K562 (cell line): ENCODE results near the gene NRM. TPM values are rescaled to one million over a fixed set of nuclear protein-coding genes. Genes with fewer than 3 reads are reported as not detected.

Source experiments
- DLX4 ChIP-seq: fragments of 250-450 bp; sonication (Bioruptor Pico); IDR thresholded peaks from 2 replicates; pipeline ENCODE4 v1.6.1; 2021; ENCODE audit warnings: mild to moderate bottlenecking
- ETV1 ChIP-seq: fragments of 450-650 bp; conservative IDR thresholded peaks from 2 replicates; pipeline ENCODE4 v1.6.1; 2016; ENCODE audit warnings: missing genetic modification characterization, control low read depth, low read depth, missing compliant biosample characterization
- FIP1L1 ChIP-seq: fragments of 200-400 bp; formaldehyde crosslinking; IDR thresholded peaks from 2 replicates; pipeline ENCODE4 v1.6.1; 2018; ENCODE audit warnings: mild to moderate bottlenecking, low read depth, low read length; ENCODE audit not compliant: poor library complexity, severe bottlenecking
- GABPA ChIP-seq: fragments of 200-800 bp; sonication (Bioruptor generic); conservative IDR thresholded peaks from 2 replicates; pipeline ENCODE4 v1.6.1; 2016; ENCODE audit warnings: low read depth, missing genetic modification characterization, missing compliant biosample characterization
- JUND ChIP-seq, 2 experiments: IDR thresholded peaks; 2 replicates in 1 of 2; 3 replicates in 1 of 2; pipeline ENCODE4 v1.6.1; 2011; ENCODE audit warnings: borderline replicate concordance in 2 of 2, low read depth in 2 of 2, low read length in 2 of 2, improper control_type of control experiment in 1 of 2, missing biosample characterization in 1 of 2, missing genetic modification characterization in 1 of 2, missing genetic modification reagents in 1 of 2
- NCOA6 ChIP-seq: fragments of 450-650 bp; IDR thresholded peaks from 2 replicates; pipeline ENCODE4 v1.6.1; 2017; ENCODE audit warnings: mild to moderate bottlenecking
- NFRKB ChIP-seq: fragments of 450-650 bp; IDR thresholded peaks from 2 replicates; pipeline ENCODE4 v1.6.1; 2016; ENCODE audit warnings: low read depth
- OTX1 ChIP-seq: fragments of 450-650 bp; formaldehyde crosslinking; IDR thresholded peaks from 2 replicates; pipeline ENCODE4 v1.4.0; 2022; ENCODE audit warnings: mild to moderate bottlenecking
- PHF8 ChIP-seq: fragments of 200-600 bp; sonication (generic); IDR thresholded peaks from 2 replicates; pipeline ENCODE4 v1.6.1; 2012; ENCODE audit warnings: mixed run types, mild to moderate bottlenecking, inconsistent platforms, low read length, moderate library complexity, borderline replicate concordance
- RBBP5 ChIP-seq: fragments of 200-600 bp; sonication (generic); IDR thresholded peaks from 2 replicates; pipeline ENCODE4 v1.6.1; 2012; ENCODE audit warnings: borderline replicate concordance, mild to moderate bottlenecking, low read length, control low read depth, inconsistent platforms; ENCODE audit not compliant: insufficient read depth, poor library complexity, severe bottlenecking
- RBM22 ChIP-seq: fragments of 200-400 bp; formaldehyde crosslinking; IDR thresholded peaks from 2 replicates; pipeline ENCODE4 v1.6.1; 2018; ENCODE audit warnings: low read length, low read depth; ENCODE audit not compliant: poor library complexity, severe bottlenecking
- SAFB ChIP-seq: fragments of 200-400 bp; formaldehyde crosslinking; IDR thresholded peaks from 2 replicates; pipeline ENCODE4 v1.6.1; 2017; ENCODE audit warnings: low read depth, low read length, borderline replicate concordance
- SAP30 ChIP-seq: fragments of 200-600 bp; sonication (generic); IDR thresholded peaks from 2 replicates; pipeline ENCODE4 v1.6.1; 2012; ENCODE audit warnings: borderline replicate concordance, low read depth, mild to moderate bottlenecking, moderate library complexity, low read length, control low read depth, inconsistent platforms; ENCODE audit not compliant: insufficient read depth, poor library complexity, severe bottlenecking
- SMARCC2 ChIP-seq: fragments of 450-650 bp; IDR thresholded peaks from 2 replicates; pipeline ENCODE4 v1.6.1; 2017; ENCODE audit warnings: antibody characterized with exemption, moderate library complexity, mild to moderate bottlenecking, low read depth
- SRF ChIP-seq, 2 experiments: fragments of 250-450, 450-650 bp in 1 of 2; sonication (Bioruptor Pico) in 1 of 2; sonication (generic) in 1 of 2; formaldehyde crosslinking; IDR thresholded peaks; 2 replicates each; pipeline versions ENCODE4 v1.5.0 to v1.5.1; 2020 to 2022; ENCODE audit warnings: mild to moderate bottlenecking in 1 of 2, missing genetic modification reagents in 1 of 2
- XRCC3 ChIP-seq: fragments of 450-650 bp; IDR thresholded peaks from 2 replicates; pipeline ENCODE4 v1.6.1; 2017; ENCODE audit warnings: mild to moderate bottlenecking, moderate library complexity
- ZNF217 ChIP-seq: sonication (generic); formaldehyde crosslinking; IDR thresholded peaks from 2 replicates; pipeline ENCODE4 v1.8.0; 2022; ENCODE audit warnings: mild to moderate bottlenecking, missing genetic modification reagents
- ZNF274 ChIP-seq: IDR thresholded peaks from 2 replicates; pipeline ENCODE4 v1.6.1; 2011; ENCODE audit warnings: low read depth, mild to moderate bottlenecking, low read length, moderate library complexity, borderline replicate concordance
- ZNF668 ChIP-seq: fragments of 250-450 bp; sonication (Bioruptor Pico); IDR thresholded peaks from 2 replicates; pipeline ENCODE4 v1.8.0; 2022; ENCODE audit warnings: mild to moderate bottlenecking, inconsistent platforms
- polyA plus RNA-seq, 8 experiments: library from polyadenylated mRNA; depleted of rRNA in 4 of 8; stranded (reverse) in 5 of 8; unstranded in 3 of 8; fragments of >200 nt; fragmentation: Nextera tagmentation in 2 of 8; fragmentation: Illumina TruSeq in 1 of 8; extraction: Ambion mirVana in 2 of 8; extraction: Trizol in 1 of 8; gene quantifications; 2 replicates each; pipeline versions ENCODE4 v1.2.1 to v1.2.3, GENCODE V29; 2011 to 2014; ENCODE audit warnings: inconsistent platforms in 1 of 8, missing spikeins in 1 of 8
- total RNA-seq, 7 experiments: library from RNA; depleted of rRNA in 6 of 7; stranded (reverse); fragments of >200 nt in 6 of 7; fragmentation: Illumina TruSeq in 2 of 7; extraction: Trizol in 2 of 7; gene quantifications; 2 replicates each; pipeline versions ENCODE4 v1.2.1 to v1.2.3, GENCODE V29; 2011 to 2021; ENCODE audit warnings: low replicate concordance in 1 of 7
- TF ChIP-seq, protein P1 (sequence below): fragments of 250-450 bp; sonication (Bioruptor Pico); IDR thresholded peaks from 2 replicates; pipeline ENCODE4 v1.8.0; 2021; ENCODE audit warnings: mild to moderate bottlenecking, moderate library complexity
- TF ChIP-seq, protein P2 (sequence below), 2 experiments: fragments of 450-650 bp in 1 of 2; IDR thresholded peaks; 2 replicates each; pipeline ENCODE4 v1.6.1; 2011 to 2017; ENCODE audit warnings: low read depth in 2 of 2, antibody characterized with exemption in 1 of 2, borderline replicate concordance in 1 of 2, low read length in 1 of 2, mild to moderate bottlenecking in 1 of 2, mixed read lengths in 1 of 2; ENCODE audit not compliant: control insufficient read depth in 1 of 2

The NRM gene
- total and polyA plus RNA-seq, 9 of the 15 experiments (the other 6 are each of a cell fraction or from before 2014, with no cell fraction given) = 9.7 to 58.2 (median 18.1) TPM

- TF ChIP-seq SMARCC2 = no peak
- peak; percentile 52 for TF ChIP-seq RBBP5
- no peak for TF ChIP-seq ZNF274
- TF ChIP-seq DLX4 = no peak
- no peak for TF ChIP-seq XRCC3
- TF ChIP-seq NFRKB = 0 out of 2 replicates have a peak, but pooled peaks have one; percentile 54
- TF ChIP-seq PHF8 = peak; percentile 56; the same call in 1 of the 2 replicates
- TF ChIP-seq NCOA6 = no peak
- peak; percentile 70 for TF ChIP-seq ETV1 (tag)
- TF ChIP-seq, protein P1, sequence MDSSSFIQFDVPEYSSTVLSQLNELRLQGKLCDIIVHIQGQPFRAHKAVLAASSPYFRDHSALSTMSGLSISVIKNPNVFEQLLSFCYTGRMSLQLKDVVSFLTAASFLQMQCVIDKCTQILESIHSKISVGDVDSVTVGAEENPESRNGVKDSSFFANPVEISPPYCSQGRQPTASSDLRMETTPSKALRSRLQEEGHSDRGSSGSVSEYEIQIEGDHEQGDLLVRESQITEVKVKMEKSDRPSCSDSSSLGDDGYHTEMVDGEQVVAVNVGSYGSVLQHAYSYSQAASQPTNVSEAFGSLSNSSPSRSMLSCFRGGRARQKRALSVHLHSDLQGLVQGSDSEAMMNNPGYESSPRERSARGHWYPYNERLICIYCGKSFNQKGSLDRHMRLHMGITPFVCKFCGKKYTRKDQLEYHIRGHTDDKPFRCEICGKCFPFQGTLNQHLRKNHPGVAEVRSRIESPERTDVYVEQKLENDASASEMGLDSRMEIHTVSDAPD = no peak
- TF ChIP-seq ZNF668 (CRISPR knock-in tag) = no peak
- no peak for TF ChIP-seq SAFB
- TF ChIP-seq JUND (IDR thresholded peaks at IDR 0.05; ENCODE audit: borderline replicate concordance, low read depth, low read length) = peak; percentile 16; the same call in 1 of the 2 replicates
- TF ChIP-seq JUND (tag; IDR thresholded peaks at IDR 0.05; ENCODE audit: borderline replicate concordance, low read depth, low read length) = 0 out of 3 replicates have a peak, but pooled peaks have one; percentile 6
- no peak for TF ChIP-seq FIP1L1
- TF ChIP-seq OTX1 (CRISPR knock-in tag) = peak; percentile 71; the same call in 1 of the 2 replicates
- TF ChIP-seq, protein P2, sequence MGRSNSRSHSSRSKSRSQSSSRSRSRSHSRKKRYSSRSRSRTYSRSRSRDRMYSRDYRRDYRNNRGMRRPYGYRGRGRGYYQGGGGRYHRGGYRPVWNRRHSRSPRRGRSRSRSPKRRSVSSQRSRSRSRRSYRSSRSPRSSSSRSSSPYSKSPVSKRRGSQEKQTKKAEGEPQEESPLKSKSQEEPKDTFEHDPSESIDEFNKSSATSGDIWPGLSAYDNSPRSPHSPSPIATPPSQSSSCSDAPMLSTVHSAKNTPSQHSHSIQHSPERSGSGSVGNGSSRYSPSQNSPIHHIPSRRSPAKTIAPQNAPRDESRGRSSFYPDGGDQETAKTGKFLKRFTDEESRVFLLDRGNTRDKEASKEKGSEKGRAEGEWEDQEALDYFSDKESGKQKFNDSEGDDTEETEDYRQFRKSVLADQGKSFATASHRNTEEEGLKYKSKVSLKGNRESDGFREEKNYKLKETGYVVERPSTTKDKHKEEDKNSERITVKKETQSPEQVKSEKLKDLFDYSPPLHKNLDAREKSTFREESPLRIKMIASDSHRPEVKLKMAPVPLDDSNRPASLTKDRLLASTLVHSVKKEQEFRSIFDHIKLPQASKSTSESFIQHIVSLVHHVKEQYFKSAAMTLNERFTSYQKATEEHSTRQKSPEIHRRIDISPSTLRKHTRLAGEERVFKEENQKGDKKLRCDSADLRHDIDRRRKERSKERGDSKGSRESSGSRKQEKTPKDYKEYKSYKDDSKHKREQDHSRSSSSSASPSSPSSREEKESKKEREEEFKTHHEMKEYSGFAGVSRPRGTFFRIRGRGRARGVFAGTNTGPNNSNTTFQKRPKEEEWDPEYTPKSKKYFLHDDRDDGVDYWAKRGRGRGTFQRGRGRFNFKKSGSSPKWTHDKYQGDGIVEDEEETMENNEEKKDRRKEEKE (IDR thresholded peaks at IDR 0.05; ENCODE audit: borderline replicate concordance in 1 of 2, control insufficient read depth in 1 of 2, low read depth in 2 of 2, low read length in 1 of 2) = no peak
- peak in 1 of 2 experiments; percentile 25; a peak in 1 of 4 replicates for TF ChIP-seq SRF (CRISPR knock-in tag; IDR thresholded peaks at IDR 0.05)
- TF ChIP-seq ZNF217 (CRISPR knock-in tag) = no peak
- peak; percentile 82 for TF ChIP-seq GABPA
- peak; percentile 56 for TF ChIP-seq SAP30
- no peak for TF ChIP-seq RBM22
Observed at GRCh38 chr6:30690403-30691207, at the start of gene NRM (continued).
